ENCODE measurements around the gene MAP3K8. TPM values are rescaled to one million over a fixed set of nuclear protein-coding genes. Genes with fewer than 3 reads are reported as not detected.

The MAP3K8 gene
- total and polyA plus RNA-seq, 2 donors (not counting 3 experiments of a cell fraction or from before 2014, with no cell fraction given) = 5.2 to 10.6 TPM

GRCh38 chr10:30467651-30468338 lies 33.8 kb downstream of the MAP3K8 start:
- dilution Hi-C loops (cut with MboI; ENCODE audit: extremely low pct_ligation_motif_present, low sequenced_read_pairs) = no loop called here
- POLR2A ChIA-PET = no interaction called here
- CTCF ChIA-PET = interaction anchor here (1.1 kb wide), 2 partner anchors 11 to 24 kb away, joined by 3 to 6 read pairs; no protein-coding TSS in a partner anchor
- Histone ChIP-seq H3K4me1 (ENCODE audit: control insufficient read depth, extremely low read depth, insufficient read depth, low read length) (no peaks in the 10 kb centered on the region), H3K9ac (replicated peaks; ENCODE audit: extremely low read depth, insufficient read depth, low read length) (no peak overlapping the region), H3K36me3 (ENCODE audit: control insufficient read depth in 2 of 2, extremely low read depth in 1 of 2, insufficient read depth in 2 of 2, low read length in 2 of 2) (no peaks in the 10 kb centered on the region), H2AFZ (ENCODE audit: low read depth, low read length) (no peak overlapping the region), H3K27ac (ENCODE audit: insufficient read depth, low read depth, low read length) (no peak overlapping the region), H3K27me3 (ENCODE audit: control insufficient read depth in 2 of 2, insufficient read depth in 2 of 2, low read length in 2 of 2) (no peaks in the 10 kb centered on the region), H3K9me3 (replicated peaks; ENCODE audit: control insufficient read depth, insufficient read depth, low read length) (no peaks in the 10 kb centered on the region), H3K9me1 (replicated peaks; ENCODE audit: control insufficient read depth, extremely low read depth, insufficient read depth, low read length) (no peaks in the 10 kb centered on the region), H3K4me2 (ENCODE audit: insufficient read depth, low read length) (no peak overlapping the region), H3K79me2 (ENCODE audit: control insufficient read depth, insufficient read depth, low read length) (no peaks in the 10 kb centered on the region), H3K4me3 (replicated peaks in 1 of 3; ENCODE audit: insufficient read depth in 1 of 3, low read depth in 1 of 3, low read length in 3 of 3) (no peak overlapping the region), H4K20me1 (replicated peaks; ENCODE audit: control insufficient read depth, extremely low read depth, insufficient read depth, low read length) (no peaks in the 10 kb centered on the region)
- FAIRE-seq (no peak), DNase-seq (ENCODE audit: low read depth, low spot score) (no peak)
- TF ChIP-seq MYC (IDR thresholded peaks at IDR 0.05; ENCODE audit: low read depth, low read length) (no peak), CTCF (IDR thresholded peaks at IDR 0.05; ENCODE audit: extremely low read depth in 1 of 2, insufficient read depth in 1 of 2, low read depth in 1 of 2, low read length in 2 of 2) (no peak), GATA2 (IDR thresholded peaks at IDR 0.05; ENCODE audit: insufficient read depth, insufficient read length, low read depth, low read length) (no peak), JUN (IDR thresholded peaks at IDR 0.05; ENCODE audit: borderline replicate concordance, insufficient read depth, insufficient read length, low read depth) (no peak), MAX (IDR thresholded peaks at IDR 0.05; ENCODE audit: insufficient read depth, insufficient read length) (no peak), EZH2 (IDR thresholded peaks at IDR 0.05; ENCODE audit: borderline replicate concordance, low read depth, low read length, severe bottlenecking) (no peak), FOS (IDR thresholded peaks at IDR 0.05; ENCODE audit: borderline replicate concordance, insufficient read depth, low read length) (no peak), POLR2AphosphoS5 (IDR thresholded peaks at IDR 0.05; ENCODE audit: insufficient read depth, low read depth, low read length) (no peak)
- BruUV-seq (replicated peaks) = no TSS peak
- intact Hi-C loops (cut with micrococcal nuclease) = no loop called here

All from endothelial cell of umbilical vein (primary cell).